Kidney capillary endothelial cell (primary cell): ENCODE measurements around the gene TMEM135.

Experiments used
- DNase-seq: peaks from one replicate; pipeline ENCODE4 v3.0.0-alpha.2; 2018; ENCODE audit warnings: low spot score

Gene TMEM135

DNA sequence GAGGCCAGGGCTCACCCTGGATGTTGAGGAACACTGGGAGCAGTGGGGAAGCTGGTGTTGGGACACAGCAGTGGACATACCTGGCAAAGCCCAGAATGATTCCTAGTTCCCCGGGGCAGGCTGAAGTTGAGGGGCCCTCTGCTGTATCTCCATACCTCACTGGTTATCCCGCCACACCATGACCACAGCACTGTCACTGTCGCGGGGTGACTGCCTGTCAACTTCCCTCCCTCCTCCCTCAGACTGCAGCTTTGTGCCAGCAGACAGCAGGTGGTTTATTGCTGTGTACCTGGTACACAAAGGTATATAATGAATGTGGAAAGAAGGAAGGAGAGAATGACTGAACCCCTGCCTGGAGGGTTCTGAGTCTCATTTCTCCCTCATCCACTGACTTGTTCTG is 318.7 kb downstream of the TMEM135 start:
- DNase-seq = no peak

DNA sequence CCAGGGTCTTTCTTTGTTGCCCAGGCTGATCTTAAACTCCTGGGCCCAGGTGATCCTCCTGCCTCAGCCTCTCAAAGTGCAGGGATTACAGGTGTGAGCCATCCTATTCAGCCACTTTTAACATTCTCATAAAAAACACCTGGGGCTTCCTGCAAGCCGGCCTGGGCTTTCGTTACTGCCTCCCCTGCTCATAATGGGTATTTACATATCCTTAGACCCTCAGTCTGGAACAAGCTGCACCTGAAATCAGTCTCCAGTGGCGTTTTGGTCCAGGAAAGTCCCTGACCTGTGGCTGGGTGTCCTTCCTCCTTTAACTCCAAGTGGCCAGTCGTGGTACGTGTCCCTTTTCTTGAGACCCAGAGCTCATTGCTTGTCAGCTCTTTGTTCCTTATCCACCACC is 320.7 kb downstream of the TMEM135 start:
- DNase-seq = no peak

DNA sequence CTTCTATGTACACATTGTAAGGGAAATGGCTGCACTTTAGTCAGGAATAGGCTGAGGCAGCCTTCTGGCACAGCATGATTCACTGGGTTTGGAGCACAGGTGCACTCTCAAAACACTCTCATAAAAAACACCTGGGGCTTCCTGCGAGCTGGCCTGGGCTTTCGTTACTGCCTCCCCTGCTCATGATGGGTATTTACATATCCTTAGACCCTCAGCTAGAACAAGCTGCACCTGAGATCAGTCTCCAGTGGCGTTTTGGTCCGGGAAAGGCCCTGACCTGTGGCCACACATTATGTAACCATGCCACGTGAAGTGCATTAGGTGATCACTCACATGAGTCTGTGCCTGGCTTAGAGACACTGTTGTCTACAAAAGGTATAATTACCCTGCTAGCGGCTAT is 321.7 kb downstream of the TMEM135 start:
- DNase-seq = no peak

GRCh38 chr11:87361891-87362290 is 324.2 kb downstream of the TMEM135 start:
- no peak for DNase-seq

GRCh38 chr11:87366346-87366745 is 328.6 kb downstream of the TMEM135 start:
- no peak for DNase-seq

- DNase-seq = peak; percentile 44
These were observed 329.1 kb downstream of the TMEM135 start for GRCh38 chr11:87366763-87367405.

GRCh38 chr11:87368151-87368550 is 330.4 kb downstream of the TMEM135 start:
- DNase-seq = peak; percentile 52

- peak; percentile 94 for DNase-seq
These were observed 331.2 kb downstream of the TMEM135 start for GRCh38 chr11:87368858-87369480.

DNA sequence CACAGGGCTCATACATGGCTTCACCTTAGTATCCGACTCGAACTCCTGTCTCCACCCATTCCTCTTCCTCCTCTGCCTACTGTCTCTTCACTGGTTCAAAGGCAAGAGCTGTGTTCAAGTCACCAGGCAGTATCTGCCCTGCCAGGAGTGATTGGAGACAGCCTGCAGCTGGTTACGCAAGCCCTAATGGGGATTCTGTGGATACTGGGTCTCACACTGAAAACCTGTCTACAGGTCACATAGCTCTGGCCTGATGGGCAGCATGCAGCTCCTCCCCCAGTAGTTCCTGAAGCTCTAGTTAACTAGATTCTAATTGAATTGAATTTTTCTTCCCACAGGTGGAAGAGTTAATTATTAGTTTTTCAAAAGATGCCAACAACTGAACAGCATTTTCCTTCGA is 332.2 kb downstream of the TMEM135 start:
- DNase-seq = no peak

DNA sequence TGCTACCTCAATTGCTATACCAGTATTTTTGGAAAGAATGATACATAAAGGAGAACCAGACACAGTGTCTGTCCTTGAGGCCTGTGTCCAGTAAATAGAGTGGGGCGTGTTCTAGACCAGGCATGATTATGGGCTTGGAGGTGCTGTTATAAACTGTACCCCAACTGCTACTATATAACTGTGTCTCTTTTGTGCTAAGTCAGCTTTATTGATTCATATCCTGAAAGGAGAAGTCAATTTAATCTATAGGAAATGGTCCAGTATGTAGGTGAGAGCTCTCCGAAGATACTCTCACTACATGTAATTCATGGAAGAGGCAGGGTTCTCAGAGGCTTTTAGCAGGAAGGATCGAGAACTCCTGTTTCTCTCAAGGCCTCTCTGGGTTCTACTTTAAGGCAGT is 334.3 kb downstream of the TMEM135 start:
- DNase-seq = no peak
